HL-60/S4 (cell line): ENCODE results near the gene BCL2L12.

ENCODE experiments used
- in situ Hi-C: fragments of 300-500 bp; cut with MboI; formaldehyde crosslinking; loops from 2 replicates; pipeline ENCODE4 v1.14.3; 2022; ENCODE audit warnings: low sequenced_read_pairs

The BCL2L12 gene

DNA sequence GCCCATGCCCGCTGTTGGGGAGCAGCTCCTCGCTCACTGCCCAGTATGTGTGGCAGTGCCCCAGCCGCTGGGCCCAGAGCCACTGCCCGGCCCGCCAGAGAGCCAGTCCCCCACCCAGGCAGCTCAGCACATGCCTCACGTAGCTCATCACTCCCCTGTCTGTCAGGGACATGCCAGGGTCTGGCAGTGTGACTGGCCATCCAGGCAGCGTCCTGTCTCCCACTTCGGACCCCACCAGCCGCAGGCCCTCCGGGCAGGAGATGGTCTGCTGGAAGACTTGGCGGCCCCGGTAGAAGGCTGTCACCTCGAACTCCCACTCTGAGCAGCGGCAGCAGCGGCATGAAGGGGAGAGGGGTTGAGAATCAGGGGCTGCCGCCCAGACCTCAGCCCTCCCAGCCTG lies 3.7 kb upstream of the BCL2L12 start:
- in situ Hi-C loops, result no loop called here

DNA sequence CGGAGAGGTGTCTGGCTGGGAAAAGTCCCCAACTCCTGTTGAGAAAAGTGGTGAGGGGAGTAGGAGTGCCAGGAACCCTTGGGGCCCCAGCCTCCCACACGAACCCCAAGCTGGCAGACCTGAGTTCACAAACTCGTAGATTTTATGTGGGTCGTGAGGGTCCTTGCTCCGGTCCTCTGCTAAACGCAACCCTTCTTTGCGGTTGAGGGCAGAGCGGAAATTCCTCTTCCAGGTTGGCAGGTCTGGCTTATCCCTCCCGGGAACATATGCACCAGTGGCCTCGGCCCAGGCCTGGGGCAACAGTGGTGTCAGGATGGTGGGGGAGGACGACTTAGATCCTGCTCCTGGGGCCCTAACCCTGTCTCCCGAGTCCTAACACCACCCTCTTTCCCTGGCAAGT lies 2.5 kb upstream of the BCL2L12 start:
- in situ Hi-C loops, result no loop called here

DNA sequence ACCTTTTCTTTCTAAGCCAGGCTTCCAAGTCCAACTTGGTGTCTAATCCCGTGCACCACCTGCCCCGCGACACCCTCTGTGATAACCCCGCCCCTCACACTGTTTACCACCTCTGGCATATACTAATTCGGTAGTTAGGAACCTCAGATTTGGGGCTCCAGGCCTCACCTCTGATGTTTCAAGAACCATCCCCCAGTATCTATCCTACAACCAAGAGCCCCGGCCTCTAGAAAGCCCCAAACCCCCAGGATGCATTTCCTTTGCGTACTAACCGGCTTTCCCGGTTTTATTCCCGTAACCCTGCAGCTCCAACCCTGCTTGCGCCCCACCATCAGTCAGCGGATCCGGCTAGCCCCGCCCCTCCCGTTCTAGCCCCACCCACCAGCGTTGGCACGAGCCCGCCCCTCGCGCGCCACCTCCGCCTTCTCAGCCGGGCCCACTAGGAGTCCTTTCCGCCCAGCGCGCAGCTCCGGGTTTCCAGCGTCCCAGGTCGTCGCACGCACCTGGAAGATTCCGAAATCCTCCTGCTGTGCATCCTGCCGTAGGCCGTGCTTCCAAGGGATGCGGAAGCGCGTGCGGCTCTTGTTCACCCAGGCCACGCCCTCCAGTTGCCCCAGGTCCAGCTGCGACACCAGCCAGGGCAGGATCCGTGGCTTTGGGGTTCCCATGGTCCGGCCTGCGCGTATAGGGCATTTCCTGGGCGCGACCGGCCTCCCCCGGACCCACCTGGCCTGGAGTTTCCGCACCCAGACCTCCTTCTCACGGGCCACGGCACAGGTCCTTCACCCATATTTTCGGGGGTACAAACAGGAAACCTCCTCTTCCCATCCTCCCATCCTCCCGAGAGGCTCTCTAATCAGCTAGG lies 1.3 kb upstream of the BCL2L12 start:
- in situ Hi-C loops, result no loop called here

DNA sequence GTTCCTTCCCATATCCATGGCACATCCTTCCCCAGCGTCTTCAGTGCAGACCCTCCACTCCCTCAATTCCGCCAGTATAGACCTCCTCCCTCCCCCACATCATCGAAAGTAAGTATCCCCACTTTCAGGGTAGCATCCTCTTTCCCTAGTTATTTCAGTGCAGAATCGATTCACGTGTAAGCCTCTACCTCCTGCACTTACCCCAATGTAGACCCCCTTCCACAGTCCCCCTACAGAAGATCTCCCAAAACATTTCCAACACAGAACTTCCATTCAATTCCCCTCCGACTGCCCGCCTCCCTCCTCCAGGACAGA lies 740 bp upstream of the BCL2L12 start:
- in situ Hi-C loops, result no loop called here

DNA sequence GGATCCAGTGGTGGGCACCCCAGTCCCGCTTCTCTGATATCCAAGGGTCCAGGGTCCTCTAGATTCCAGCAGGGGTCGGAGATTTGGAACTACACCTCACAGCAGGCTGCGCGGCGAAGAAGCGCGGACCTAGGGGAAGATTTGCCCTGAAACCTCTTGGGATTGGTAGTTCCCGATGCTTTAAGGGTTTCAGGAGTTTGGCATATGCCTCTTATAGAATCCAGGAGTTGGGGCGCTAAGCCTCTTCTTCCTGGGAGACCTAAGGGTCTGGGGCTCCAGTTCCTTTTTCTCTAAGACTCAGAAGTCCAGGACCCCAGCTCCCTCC lies 349 bp downstream of the BCL2L12 start:
- in situ Hi-C loops, result no loop called here

DNA sequence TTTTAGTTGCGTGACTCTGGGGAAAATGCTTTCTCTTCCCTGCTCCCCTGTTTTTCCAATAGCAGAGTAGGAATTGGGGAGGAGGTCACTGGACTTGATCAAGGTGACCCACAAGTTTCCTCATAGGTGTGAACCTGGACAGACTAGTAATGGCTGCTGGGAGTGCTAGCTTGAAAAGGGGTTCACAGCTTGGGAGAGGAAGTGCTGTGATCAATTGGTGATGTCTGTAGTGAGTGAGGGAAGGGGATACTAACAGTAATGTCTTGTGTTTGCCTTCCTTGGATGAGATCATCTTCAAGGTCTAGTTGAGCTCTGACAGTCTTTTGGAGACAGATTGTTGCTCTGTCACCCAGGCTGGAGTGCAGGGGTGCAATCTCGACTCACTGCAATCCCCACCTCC lies 1.7 kb downstream of the BCL2L12 start:
- in situ Hi-C loops, result no loop called here

DNA sequence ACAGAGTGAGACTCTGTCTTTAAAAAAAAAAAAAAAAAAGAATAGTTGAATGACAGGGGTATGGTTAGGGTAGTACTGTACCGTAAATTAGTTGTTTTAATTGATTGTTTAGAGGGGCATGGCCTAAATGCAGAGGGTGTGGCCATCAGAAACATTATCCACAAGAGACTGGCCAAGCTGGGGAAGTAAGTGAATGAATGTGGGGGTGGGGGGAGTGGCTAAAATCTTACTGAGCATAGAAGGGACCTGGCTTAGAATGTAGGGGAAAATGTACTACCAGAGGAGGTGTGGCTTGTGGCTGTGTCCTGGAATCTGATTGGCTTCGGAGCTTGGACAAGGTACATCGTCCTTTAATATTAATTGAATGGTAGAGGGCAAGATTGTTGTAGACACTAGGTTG lies 3.8 kb downstream of the BCL2L12 start:
- in situ Hi-C loops, result no loop called here

DNA sequence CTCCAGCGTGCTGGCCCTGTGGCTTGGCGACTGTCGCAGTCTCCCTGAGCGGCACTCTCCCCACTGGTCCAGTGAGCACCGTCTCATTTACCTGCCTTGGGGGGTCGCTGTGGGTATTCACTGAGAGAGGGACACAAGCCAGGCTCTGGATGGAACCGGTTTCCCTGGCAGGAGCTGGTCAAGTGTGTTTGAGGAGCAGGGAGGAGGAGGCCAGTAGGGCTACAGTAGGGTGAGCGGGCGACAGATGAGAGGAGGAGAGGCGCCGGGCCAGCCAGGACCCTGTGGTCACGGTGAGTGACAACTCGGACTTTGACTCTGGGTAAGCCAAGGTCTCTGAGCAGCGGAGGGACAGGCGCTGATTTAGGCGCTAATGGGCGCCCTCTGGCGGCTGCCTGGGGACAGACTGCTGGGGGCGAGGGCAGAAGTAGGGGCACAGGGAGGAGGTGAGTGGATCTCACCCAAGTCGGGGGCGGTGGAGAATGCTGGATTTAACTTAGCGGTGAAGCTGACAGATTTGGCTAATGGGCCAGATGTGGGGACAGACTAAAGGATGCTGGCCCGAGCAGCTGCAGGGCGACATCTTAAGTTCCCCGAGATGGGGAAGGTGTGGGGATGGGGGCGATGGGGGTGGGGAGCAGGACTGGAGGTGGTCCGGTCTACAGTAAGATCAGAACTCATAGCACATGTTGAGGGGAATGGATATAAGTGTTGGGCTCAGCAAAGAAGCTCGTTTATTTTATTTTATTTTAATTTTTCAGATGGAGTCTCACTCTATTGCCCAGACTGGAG lies 6.6 kb downstream of the BCL2L12 start:
- in situ Hi-C loops, result no loop called here

DNA sequence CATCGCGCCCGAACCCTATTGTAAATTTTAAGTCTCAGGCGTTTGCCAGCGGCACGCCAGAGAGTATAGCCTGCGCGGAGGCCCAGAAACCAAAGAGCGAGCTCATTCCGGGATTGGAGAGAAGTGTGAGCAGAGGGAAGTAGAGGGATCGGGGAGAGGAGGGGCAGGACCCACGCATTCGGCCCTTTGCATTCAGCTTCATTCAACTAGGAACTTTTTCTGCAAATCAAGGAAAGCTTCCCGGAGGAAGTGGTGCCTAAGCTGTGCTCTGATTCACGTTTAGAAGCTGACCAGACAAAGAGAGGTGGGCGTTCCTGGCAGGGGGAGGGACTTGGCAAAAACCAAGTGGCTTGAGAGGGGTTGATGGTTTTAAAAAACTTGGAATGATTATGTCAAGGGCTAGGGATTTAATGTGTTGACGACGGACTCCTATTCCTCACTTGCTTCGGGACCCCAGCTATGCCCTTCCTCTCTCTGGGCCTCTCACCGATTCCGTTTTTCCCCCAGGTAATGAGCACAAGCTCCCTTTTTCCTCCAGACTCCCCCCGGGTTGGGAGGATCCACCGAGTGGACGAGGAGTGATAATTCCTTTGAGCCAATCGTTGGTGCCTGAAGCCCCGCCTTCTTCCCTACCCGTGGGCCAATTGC lies 10.5 kb downstream of the BCL2L12 start:
- in situ Hi-C loops, result no loop called here

DNA sequence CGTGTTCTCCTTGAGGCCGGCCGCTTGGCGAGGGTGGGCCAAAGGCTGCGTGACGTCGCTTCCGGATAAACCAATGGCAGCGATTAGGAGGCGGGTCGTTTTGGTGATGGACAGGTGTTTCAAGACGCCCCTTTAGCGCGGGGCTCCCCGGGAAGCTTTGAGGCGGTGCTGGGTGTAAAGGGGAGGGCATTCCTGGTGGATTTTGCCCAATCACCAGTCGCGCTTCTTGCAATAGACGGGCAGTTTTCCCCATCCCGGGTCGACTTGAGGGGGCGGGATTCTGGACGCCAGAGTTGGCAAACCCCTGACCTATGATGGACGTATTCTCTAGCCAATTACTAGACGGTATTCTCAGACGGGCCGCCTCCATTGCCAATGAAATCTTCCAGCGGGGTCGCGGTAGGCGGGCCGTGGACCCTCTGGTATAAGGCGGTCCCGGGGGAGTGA lies 11.1 kb downstream of the BCL2L12 start:
- in situ Hi-C loops, result no loop called here

DNA sequence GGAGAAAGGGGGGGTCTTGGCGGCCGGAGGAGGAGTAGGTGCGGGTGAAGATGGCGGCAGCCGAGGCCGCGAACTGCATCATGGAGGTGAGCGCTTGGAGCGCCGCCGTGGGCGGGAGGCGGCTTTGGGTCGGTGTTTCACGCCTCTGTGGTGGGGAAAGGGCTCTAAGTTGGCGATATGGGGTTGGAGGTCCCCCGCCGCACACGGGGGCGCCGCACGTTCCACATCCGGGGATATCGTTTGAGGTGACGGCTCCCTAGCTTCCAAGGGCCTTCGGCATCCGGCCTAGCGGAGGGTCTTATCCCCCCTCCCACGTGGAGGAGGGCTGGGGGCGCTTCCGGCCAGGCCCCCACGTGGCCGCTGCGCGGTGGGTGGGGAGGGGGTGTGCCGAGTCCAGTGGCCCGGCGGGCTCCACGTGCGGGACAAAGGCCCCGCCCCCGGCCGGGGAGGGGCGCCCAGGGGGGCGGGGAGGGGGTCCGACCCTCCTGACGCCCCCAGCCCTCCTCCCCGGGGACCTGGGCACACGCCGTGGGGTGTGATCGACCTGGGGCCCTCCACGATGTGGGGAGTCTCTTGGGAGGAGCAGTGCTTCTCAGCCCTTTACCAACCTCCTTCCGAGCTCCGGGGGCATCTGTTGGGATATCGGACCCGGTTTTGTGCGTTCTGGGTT lies 11.6 kb downstream of the BCL2L12 start, which contains the start of gene PRMT1:
TSS of gene PRMT1 (plus strand) at position 41 of the 670 bp plus-strand sequence. CDS start at position 51, 10 bp downstream.
- in situ Hi-C loops, result no loop called here

DNA sequence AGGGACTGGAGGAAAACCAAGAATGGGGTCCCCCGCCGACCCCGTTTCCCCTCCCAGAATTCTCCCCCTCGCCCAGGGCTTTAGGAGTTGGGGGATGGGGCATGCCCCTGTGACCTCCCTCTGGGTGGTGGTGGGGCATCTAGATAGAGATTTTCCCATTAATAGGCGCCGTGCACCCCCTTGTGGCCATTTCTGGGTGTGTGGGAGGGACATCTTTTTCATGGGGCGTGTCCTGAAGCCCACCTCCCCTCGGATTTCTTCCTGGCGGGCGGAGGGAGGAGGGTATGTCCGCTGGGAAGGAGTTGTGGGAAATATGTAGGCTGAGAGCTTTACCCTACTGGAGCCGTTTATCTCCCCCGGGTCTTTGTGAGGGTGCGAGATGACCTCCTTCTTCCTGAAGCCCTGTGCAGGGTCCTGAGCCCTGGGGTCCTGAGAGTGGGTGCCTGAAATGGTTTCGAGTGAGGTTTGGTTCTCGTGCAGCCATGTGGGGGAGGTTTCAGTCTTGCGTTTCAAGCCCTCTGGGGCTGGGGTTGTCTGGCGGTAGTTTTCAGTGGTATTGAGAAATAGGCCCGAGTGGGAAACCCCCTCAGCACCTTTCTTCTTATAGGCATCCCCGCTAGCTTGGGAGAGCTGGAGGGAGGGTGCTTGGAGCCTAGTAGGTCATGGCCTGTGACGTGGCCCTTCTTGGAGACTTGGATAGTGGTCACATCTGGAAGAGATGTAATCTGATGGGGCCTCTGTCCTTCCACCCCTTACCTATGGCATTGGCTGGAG lies 12.4 kb downstream of the BCL2L12 start:
- in situ Hi-C loops, result no loop called here

DNA sequence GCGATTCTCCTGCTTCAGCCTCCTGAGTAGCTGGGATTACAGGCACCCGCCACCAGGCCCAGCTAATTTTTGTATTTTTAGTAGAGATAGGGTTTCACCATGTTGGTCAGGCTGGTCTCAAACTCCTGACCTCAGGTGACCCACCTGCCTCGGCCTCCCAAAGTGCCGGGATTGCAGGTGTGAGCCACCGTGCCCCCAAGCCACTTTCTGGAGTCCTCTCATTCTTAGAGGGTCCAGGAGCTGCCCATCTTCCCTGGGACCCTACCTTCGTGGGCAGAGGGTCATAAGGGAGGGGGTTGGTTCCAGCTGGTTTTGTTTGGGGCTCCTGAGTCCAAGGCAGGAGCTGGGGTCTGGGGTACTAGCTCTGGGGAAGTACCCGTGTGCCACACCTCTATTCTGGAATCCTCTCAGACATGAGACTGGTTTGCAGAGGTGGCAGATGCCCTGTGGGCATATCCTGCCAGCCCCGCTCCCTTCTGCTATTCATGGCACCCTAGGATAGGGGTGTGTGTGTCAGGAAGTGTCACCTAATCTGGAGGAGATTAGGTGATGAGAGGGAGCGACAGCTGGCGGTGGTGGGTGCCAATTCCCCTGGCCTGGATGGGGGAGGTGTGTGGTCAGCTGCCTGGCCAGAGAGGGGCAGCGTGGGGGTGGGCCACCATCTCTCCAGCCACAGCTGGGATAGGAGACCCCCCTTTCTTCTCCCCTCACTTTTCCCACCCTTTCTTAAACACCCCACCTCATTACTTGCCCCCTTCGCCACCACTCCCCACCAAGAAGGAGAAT lies 13.4 kb downstream of the BCL2L12 start:
- in situ Hi-C loops, result no loop called here

DNA sequence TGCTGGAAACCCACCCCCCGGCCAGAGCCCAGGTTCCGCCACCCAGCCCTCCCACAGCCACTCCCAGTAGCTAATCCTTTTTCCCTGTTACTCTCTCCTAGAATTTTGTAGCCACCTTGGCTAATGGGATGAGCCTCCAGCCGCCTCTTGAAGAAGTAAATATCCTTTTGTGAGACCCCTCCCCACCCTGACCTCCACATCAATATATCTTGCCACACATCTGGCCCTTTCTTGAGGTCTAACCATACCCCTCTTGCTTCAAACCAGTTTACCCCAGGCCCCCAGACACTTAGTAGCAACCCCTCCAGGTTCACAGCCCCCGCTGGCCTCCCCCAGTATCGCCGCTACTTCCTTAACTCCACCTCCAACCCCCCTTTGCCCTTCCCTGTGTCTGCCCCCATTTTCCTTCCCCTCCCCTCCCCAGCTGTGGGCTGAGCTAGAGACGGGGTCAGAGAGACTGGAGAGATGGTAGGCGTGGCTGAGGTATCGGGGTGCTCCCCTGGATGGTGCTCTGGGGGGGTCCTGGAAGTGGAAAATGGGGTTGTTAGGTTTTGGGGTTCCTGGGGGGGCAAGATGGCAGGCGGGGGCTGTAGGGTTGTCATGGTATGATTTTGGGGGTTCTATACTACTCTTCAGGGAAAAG lies 14.2 kb downstream of the BCL2L12 start:
- in situ Hi-C loops, result no loop called here

DNA sequence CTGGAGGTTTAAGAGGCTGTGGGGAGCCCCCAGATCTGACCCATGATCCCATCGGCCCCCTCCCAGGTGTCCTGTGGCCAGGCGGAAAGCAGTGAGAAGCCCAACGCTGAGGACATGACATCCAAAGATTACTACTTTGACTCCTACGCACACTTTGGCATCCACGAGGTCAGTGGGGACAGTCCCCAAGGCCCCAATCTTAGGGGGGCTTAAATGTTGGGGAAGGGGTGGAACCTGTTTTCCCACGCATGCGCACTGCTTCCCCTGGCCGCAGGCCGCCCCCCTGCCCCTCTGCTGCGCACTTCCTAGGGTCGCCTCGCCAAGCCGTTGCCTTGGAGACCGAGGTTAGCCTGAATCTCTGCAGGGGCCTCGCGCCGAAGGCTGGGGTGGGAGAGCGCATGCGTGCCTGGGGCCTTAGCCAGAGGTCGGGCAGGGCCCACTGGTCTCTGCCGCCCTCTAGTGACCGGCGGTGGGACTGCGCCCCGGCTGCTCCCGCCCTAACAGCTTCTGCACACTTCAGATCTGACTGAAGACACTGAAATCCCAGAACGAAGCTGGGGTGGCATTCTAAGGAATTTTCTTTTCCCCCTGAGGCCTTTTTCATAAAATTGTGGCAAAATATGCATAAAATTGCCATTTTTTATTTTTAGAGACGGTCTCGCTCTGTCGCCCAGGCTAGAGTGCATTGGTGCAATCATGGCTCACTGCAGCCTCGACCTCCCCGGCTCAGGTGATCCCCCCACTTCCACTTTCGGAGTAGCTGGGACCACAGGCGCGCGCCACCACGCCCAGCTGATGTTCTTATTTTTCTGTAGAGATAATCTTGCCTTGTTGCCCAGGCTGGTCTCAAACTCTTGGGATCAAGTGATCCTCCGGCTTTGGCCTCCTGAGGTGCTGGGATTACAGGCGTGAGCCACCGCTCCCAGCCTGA lies 15.0 kb downstream of the BCL2L12 start:
- in situ Hi-C loops, result no loop called here

DNA sequence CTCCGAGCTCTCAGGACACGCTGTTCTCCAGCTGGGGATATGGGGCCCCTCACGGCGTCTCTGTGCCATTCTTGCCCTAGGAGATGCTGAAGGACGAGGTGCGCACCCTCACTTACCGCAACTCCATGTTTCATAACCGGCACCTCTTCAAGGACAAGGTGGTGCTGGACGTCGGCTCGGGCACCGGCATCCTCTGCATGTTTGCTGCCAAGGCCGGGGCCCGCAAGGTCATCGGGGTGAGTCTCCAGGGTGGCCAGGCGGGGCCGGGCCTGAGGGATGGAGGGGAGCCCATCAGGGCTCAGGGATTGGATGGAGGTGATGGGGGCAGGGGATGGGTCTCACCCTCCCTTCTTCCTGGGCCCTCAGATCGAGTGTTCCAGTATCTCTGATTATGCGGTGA lies 16.1 kb downstream of the BCL2L12 start:
- in situ Hi-C loops, result no loop called here

DNA sequence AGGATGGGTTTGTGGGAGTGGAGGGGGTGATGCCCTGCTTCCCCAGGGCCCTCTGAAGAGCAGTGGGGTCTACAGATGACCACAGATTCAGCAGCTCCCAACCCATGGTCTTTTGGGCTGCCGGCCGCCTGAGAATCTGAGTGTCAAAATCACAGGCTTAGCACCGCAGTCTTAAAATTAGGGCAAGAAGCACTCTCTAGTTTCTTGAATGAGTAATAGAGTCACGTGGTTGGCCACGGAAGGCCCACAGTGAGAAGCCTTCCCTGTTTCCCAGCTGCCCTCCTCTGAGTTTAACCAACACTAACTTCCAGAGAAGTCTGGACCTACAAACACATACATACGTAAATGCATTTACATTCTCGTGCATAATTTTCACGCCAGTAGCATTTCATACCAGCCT lies 16.5 kb downstream of the BCL2L12 start:
- in situ Hi-C loops, result no loop called here

DNA sequence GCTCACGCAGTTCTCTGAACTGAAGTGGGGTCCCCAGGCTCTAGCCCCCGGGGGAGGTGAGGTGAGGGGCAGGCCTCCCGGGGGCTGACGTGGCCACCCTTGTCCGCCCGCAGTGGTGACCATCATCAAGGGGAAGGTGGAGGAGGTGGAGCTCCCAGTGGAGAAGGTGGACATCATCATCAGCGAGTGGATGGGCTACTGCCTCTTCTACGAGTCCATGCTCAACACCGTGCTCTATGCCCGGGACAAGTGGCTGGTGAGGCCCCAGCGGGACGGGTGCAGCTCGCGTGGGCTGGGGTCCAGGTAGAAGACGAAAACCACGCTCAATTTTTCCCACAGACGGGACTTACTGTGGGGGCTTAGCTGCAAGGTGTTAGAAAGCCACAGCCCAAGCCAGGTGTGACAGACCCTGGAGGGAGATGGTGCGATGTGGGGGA lies 18.1 kb downstream of the BCL2L12 start:
- in situ Hi-C loops, result no loop called here
